NCI-H2029 treated with DMSO at 0.1 percent for 48 hours (cell line): ENCODE data around the gene CR2.
"Not testable (repeated sequence)": the region's sequence is repeated elsewhere in the genome, so short reads cannot be mapped to it uniquely, and the experiment has no call there.

ENCODE experiments used
- DNase-seq: peaks from one replicate; lab custom pipeline; 2025; lab: John Stamatoyannopoulos, UW

The CR2 gene

GRCh38 chr1:207444514-207445217 lies 9.5 kb upstream of the CR2 start:
- no peak for DNase-seq

GRCh38 chr1:207453710-207454045 lies 450 bp upstream of the CR2 start:
- DNase-seq, result no peak

GRCh38 chr1:207455183-207455754 lies 1.1 kb downstream of the CR2 start:
- no peak for DNase-seq

- no peak for DNase-seq
Measured at GRCh38 chr1:207458414-207458813, 4.3 kb downstream of the CR2 start.

- no peak for DNase-seq
Measured at GRCh38 chr1:207459008-207459407, 4.9 kb downstream of the CR2 start.

GRCh38 chr1:207461649-207462048 lies 7.5 kb downstream of the CR2 start:
- DNase-seq, result no peak

- no peak for DNase-seq
Measured at GRCh38 chr1:207462535-207462934, 8.4 kb downstream of the CR2 start.

- DNase-seq, result no peak
Measured at GRCh38 chr1:207463021-207463420, 8.9 kb downstream of the CR2 start.

GRCh38 chr1:207463571-207463970 lies 9.4 kb downstream of the CR2 start:
- no peak for DNase-seq

GRCh38 chr1:207470927-207471326 lies 16.8 kb downstream of the CR2 start:
- no peak for DNase-seq

- DNase-seq, result no peak
Measured at GRCh38 chr1:207474210-207474609, 20.1 kb downstream of the CR2 start.

- DNase-seq, result no peak
Measured at GRCh38 chr1:207486198-207486597, 32.1 kb downstream of the CR2 start.

GRCh38 chr1:207487636-207488035 lies 33.5 kb downstream of the CR2 start:
- no peak for DNase-seq

GRCh38 chr1:207493212-207493611 lies 39.1 kb downstream of the CR2 start:
- DNase-seq, result no peak

GRCh38 chr1:207494171-207494570 lies 40.0 kb downstream of the CR2 start:
- no peak for DNase-seq

- DNase-seq, result not testable (repeated sequence)
Measured at GRCh38 chr1:207495281-207495680, 41.2 kb downstream of the CR2 start.

- no peak for DNase-seq
Measured at GRCh38 chr1:207495801-207496792, 42.0 kb downstream of the CR2 start, which contains the start of gene CR1. Gene CR1 (plus strand): TSS chr1:207496157. CDS start chr1:207496268, 111 bp downstream.

- DNase-seq, result no peak
Measured at GRCh38 chr1:207497941-207498340, 43.8 kb downstream of the CR2 start.

- DNase-seq, result peak; percentile 59
Measured at GRCh38 chr1:207499573-207499972, 45.4 kb downstream of the CR2 start.

GRCh38 chr1:207500306-207500705 lies 46.2 kb downstream of the CR2 start:
- no peak for DNase-seq

GRCh38 chr1:207501071-207501470 lies 46.9 kb downstream of the CR2 start:
- no peak for DNase-seq

- DNase-seq, result no peak
Measured at GRCh38 chr1:207502726-207503125, 48.6 kb downstream of the CR2 start.

GRCh38 chr1:207503950-207504349 lies 49.8 kb downstream of the CR2 start:
- no peak for DNase-seq
